GM15510 (cell line): ENCODE measurements around the gene RPS27.

ENCODE experiments used
- POLR2A ChIP-seq: IDR thresholded peaks from 3 replicates; pipeline ENCODE4 v1.6.1; 2011; ENCODE audit warnings: borderline replicate concordance; ENCODE audit not compliant: insufficient read length; ENCODE audit errors: extremely low read depth

The RPS27 gene

DNA sequence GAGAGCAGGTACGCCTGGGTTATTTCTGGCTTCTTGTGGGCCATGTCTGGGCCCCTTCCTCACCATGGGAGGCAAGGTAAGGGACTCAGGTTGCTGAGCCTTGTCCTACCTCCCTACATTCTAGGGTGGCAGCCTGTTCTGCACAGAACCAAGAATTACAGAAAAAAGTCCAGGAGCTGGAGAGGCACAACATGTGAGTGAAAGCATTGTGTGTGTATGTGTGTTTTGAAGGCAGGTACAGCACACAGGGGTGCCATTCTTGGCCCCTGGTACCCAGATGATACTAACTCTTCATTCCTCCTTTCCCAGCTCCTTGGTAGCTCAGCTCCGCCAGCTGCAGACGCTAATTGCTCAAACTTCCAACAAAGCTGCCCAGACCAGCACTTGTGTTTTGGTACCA lies 17.5 kb upstream of the RPS27 start:
- TF ChIP-seq POLR2A, result no peak

DNA sequence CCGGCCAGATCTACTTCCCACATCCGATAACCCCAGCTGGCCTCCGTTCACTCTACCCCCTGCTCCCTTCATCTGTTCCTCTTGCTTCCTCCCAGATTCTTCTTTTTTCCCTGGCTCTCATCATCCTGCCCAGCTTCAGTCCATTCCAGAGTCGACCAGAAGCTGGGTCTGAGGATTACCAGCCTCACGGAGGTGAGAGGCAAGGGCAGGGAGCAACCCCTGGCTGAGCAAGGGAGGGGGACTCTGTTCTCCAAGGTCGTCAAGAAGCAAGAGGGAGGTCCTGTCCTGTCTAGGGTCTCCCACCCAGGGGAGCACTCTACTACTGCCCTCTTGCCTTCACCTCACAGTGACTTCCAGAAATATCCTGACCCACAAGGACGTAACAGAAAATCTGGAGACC lies 17.0 kb upstream of the RPS27 start:
- no peak for TF ChIP-seq POLR2A

DNA sequence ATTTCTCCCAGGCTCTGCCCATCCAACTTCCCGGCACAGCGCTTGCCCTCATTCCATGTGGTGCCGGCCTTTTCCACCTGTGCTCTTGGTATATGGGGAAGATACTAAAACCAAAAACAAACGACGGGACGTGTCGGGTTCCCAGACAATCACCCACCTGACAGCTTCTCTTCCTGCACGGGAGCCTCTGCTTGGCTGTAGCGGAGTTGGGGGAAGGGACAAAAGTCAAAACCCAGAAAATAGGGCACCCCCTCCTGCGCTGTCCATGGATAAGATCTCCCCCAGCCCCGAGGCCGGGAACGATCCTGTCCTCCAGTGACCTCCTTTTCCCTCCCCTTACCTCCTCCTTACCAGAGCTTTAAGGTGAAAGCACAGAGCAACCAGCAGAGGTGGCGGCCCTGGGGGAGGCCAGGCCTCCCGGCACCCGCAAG lies 13.7 kb upstream of the RPS27 start:
- TF ChIP-seq POLR2A, result no peak

DNA sequence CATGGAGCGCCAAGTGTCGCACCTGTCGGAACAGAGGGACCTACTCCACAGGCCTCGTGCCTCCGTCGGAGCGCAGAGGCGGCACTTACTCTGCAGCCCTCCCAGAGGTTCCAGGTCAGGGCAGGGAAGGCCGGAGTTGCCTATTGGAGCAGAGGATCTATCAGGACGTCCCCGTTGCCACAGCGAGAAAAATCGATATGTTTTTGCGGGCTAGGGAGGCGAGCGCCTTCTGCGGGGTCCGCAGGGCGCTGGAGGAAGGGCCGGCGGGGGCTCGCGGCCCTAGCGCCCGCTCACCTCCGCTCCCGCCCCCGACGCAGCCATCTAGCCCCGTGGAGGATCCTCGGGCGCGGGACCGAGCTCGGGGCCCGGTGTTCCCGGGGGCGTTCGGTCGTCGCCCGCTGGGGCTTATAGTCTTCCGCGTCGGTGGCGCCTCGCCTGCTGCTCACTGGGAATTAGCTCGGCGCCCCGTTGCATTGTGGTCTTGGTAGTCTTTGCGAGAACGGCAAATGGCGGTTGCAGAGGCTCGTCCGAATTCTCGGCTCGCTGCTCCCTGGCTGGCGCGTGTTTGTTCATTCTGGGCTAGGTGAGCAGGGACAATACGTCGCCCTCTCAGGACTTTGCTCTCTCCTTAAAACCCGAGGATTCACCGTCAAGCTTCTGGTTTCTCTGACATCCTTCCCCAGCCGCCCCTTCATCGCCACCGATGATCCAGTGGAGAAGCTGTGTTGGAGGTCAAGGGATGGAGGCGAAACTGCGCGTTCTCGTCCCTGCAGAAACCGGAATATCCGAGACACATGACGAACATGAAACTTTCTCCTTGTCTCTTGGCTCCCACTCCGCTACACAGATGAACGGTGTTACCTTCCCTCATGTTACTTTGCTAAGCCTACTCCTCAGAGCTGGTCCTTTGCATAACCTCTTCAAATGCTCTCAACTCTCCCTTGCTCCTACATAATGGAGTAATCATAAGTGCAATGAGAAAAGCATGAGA lies 13.0 kb upstream of the RPS27 start, which contains the start of gene JTB:
JTB (minus strand) TSS at position 425 of the 991 bp plus-strand sequence; CDS start at position 3, 422 bp downstream.
- TF ChIP-seq POLR2A, result peak; percentile 95

DNA sequence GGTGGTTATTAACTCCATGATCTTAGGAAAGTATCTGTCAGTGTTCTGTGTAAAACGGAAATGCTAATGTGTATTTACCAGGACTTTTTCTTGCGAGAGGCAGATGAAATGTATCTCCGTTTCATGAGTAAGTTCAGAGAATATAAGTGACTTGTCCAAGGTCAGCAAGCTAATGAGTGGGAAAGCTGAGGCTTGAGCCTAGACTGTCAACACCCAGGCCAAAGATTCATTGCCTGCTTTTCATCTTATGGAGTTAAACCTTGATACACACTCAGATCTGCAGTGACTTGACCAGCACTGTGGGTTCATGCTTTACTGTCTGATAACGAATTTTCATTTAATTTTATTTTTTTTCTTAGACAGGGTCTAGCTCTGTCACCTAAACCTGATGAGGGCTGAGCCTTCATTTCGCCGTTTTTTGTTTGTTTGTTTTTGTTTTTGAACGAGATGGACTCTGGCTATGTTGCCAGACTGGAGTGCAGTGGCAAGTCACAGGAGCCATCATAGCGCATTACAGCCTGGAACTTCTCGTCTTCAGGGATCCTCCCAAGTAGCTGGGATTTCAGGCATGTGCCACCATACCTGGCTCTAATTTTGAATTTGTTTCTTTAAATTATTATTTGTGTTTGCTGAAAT lies 12.2 kb upstream of the RPS27 start:
- no peak for TF ChIP-seq POLR2A

DNA sequence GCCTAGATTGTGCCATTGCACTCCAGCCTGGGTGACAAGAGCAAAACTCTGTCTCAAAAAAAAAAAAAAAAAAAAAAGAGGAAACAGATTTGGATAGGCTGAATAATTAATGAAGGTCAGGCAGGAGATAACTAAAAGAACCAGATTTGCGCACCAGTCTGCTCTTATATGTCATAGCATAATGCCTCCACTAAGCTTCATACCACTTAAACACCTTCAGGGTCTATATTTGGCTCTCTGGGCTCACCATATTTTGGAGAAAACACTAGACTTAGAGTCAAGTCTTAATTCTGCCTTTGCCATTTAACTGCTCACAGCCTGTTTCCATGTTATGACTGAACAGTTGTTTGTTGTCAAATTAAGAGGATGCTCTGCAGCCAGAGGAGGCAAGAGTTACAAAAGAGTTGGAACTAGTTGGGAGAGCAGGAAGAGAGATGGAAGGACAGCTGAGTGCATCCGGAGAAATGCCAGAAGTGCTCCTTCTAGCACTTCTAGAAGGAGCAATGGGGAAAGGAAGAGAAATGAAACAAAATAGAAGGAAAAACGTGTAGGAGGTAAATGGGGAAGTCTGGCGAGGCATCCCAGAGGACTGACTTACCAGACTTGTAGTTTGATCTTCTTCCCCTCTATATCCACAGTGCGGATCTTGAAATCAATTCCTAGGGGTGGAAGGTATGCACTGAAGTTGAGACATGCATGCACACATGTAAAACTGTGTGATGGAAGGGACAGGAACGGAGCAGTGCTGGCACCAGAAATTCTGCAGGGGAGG lies 6.3 kb upstream of the RPS27 start:
- no peak for TF ChIP-seq POLR2A

DNA sequence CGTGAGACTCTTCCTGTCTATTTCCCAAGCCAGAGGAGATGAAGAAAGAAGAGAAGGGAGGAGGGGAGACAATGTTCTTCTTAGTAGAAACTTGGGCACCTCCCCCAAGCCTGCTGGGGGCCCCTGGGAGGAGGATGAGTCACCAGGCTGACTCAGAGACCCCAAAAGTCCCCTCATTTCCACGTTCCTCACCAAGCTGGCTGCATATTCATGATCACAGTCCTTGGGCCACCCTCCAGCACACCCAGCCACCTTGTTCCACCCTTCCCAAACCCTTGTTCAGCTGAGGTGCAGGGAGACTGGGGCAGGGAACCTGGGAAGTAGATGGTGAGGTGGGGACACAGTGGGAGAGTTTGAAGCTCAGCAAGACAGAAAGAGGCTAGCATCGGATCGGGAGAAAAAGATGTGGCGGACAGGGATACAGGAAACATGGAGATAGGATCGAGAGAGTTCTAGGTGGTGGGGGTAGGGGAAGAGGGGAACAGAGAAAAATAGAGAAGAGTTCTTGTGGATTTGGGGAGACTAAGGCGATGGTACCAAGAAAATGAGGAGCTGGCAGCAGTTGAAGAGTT lies 5.1 kb upstream of the RPS27 start:
- no peak for TF ChIP-seq POLR2A

DNA sequence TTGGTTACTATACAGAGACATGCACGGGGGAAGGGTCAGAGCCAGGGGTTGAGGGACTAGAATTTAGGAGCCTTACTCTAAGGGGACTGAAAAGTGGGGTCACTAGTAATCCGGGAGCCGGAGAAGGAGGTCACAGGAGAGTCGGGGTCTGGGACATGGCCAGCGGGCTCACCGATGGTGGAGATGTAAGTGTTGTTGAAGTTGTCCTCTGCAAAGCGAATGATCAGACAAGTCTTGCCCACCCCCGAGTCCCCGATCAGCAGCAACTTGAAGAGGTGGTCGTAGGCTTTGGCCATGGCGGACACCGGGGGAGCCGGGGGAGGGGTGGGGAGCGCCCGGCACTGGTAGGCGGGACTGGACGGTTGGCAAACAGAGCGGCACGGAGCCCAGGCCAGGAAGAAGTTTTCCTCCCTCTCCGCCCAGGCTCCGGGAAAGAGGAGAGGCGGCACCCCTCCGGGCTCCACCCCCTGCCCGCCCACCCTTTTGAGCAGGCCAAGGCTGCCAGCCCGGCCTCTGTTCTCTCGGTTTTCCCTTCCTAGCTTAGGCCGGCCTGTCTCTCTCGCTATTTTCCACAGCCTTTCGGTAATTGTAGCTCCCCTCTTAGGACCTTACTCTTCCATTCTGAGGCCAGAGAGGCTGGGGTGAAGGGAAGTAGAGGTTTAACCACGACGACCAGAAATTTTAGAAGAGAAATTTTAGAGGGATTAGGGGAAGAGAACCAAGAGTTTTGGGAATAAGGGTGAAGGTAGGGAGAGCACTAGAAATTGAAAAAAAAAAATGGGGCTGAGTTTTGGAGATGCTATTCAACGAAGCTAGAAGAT lies 4.4 kb upstream of the RPS27 start, which contains the start of gene RAB13:
RAB13 (minus strand) TSS at position 399 of the 821 bp plus-strand sequence; CDS start at position 296, 103 bp downstream.
- TF ChIP-seq POLR2A, result no peak

DNA sequence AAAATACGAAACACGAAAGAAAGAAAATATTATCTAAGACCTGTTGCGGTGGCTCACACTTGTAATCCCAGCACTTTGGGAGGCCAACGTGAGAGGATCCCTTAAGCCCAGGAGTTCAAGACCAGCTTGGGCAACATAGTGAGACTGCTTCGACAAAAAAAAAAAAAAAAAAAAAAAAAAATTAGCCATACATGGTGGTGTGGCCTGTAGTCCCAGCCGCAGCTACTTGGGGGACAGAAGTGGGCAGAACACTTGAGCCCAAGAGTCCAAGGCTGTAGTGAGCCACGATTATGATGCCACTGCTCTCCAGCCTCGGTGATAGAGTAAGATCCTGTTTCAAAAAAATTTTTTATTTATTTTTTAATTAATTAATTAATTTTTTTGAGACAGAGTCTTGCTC lies 2.9 kb upstream of the RPS27 start:
- TF ChIP-seq POLR2A, result no peak

DNA sequence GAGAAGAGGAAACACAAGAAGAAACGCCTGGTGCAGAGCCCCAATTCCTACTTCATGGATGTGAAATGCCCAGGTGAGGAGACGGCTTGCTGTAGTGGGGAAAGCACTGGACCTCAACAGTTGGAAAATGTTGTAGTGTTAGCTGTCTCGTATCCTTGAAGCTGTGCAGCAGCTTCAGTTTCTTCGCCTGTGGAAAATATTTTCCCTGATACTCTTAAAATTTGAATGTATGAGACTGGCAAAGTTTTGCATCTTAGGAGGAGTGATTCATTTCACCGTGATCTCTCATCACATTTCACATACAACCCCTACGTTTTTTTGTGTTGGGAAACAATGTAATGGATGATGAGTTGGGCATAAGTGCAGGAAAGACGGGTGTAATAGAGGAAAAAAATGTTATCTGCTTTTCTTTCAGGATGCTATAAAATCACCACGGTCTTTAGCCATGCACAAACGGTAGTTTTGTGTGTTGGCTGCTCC lies 629 bp downstream of the RPS27 start:
- no peak for TF ChIP-seq POLR2A

DNA sequence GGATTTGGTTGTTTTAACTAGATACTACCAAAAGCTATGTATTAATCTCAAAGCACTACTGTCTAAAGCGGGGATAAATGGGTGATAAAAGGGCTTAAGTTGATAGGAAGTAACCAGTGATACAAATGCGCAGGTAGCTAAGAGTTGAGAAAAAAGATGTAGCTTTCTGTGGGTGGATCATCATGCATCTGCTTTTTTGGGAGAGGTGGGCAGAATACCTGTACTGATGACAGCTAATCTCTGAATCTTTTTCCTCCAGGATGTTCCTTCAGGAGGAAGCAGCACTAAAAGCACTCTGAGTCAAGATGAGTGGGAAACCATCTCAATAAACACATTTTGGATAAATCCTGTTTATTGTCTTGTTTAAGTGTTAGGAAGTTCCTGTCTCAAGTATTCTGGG lies 1.2 kb downstream of the RPS27 start:
- TF ChIP-seq POLR2A, result no peak

DNA sequence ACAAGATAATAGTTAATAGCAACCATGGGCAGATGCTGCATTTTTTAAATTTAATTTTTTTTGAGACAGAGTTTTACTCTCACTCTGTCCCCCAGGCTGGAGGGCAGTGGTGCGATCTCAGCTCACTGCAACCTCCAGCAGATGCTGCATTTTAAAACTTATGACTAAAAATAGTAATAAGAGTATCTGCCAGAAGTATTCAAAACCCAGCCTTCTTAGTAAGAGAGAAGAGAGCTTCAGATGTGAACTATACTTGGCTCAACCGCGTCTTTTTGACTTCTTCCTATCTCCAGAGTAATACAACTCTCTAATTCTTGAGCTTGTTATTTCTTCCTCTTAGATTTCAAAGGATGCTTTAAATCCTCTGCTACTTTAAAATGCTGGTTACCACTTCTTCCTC lies 4.6 kb downstream of the RPS27 start:
- TF ChIP-seq POLR2A, result no peak

DNA sequence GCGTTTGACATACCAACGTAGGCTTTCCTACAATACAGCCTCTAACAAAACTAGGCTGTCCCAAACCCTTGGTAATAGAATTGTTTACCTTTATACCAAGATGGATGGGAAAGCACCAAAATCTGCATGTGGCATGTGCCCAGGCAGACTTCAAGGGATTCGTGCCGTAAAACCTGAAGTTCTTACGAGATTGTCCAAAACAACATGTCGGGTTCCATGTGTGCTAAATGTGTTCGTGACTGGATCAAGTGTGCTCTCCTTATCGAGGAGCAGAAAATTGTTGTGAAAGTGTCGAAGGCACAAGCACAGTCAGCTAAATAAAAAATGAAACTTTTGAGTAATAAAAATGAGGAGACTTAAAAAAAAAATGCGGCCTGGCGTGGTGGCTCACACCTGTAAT lies 5.1 kb downstream of the RPS27 start:
- no peak for TF ChIP-seq POLR2A

DNA sequence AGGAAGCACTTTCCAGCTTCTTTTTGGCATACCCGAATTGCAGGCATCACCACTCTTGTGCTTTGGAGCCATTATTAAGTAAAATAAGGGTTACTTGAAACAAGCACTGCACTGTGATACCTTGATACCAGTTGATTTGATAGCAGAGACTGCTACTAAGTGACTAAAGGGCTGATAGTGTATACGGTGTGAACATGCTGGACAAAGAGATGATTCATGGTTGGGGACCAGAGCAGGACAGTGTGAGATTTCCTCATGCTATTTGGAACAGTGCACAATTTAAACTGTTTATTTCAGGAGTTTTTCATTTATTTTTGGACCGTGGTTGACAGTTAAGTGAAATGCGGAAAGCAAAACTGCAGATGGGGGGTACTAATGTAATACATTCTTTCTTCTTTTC lies 9.9 kb downstream of the RPS27 start:
- TF ChIP-seq POLR2A, result no peak

DNA sequence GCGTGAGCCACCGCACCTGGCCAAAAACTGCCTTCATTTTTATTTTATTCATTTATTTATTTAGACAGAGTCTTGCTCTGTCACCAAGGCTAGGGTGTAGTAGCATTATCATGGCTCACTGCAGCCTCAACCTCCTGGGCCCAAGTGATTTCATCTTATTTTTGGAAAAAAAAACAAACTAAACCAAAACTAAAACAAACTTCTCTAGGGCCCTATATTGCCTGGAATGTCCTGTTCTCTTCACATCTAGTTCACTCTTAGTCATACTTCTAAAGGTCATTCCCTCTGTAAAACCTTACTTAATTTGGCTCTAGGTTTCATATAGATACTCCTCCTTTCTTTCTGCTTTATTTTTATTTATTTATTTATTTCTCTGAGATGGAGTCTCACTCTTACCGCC lies 15.6 kb downstream of the RPS27 start:
- TF ChIP-seq POLR2A, result no peak

DNA sequence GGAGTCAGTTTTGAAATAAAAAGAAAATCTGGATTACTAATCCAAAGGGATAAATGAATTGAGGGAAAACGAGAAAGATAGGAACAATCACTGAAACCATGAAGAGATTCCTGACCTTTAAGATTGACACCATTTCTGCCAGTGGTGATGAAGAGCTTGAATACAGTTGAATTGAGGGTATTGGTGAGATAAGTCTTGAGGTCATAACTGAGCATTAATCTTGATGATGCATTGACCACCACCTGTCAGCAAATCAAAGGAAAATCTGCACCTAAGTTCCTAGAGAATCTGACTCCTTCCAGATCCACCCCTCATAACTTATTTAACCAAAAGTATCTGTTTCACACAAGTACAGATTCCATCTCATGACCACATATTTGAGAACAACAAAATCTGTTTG lies 21.6 kb downstream of the RPS27 start:
- no peak for TF ChIP-seq POLR2A
